Measurements from ENCODE around the gene SLC29A1.

Gene SLC29A1

GRCh38 chr6:44199883-44200282 is 23.5 kb upstream of the SLC29A1 start:
- TF ChIP-seq, protein P1, sequence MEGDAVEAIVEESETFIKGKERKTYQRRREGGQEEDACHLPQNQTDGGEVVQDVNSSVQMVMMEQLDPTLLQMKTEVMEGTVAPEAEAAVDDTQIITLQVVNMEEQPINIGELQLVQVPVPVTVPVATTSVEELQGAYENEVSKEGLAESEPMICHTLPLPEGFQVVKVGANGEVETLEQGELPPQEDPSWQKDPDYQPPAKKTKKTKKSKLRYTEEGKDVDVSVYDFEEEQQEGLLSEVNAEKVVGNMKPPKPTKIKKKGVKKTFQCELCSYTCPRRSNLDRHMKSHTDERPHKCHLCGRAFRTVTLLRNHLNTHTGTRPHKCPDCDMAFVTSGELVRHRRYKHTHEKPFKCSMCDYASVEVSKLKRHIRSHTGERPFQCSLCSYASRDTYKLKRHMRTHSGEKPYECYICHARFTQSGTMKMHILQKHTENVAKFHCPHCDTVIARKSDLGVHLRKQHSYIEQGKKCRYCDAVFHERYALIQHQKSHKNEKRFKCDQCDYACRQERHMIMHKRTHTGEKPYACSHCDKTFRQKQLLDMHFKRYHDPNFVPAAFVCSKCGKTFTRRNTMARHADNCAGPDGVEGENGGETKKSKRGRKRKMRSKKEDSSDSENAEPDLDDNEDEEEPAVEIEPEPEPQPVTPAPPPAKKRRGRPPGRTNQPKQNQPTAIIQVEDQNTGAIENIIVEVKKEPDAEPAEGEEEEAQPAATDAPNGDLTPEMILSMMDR (IDR thresholded peaks at IDR 0.05) = no peak

DNA sequence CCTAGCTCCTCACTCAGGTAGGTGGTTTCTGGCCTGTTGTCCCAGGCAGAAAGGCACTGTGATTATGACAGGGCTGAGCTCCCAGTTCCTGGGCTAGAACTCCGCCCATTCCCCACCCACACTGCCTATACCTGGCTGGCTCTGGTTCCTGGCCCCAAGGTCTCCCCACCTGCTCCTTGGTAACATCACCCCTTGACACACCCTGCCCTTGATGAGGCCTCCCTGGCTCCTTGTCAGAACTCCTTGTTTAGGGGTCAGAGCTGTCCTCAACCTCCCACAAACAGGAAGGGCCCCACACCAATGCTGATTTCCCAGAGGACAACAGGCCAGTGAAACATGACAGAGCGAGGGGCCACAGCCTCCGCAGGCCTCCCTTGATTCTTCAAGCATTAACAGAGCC is 22.2 kb upstream of the SLC29A1 start:
- Histone ChIP-seq H3K36me3 (no peaks in the 10 kb centered on the region), H3K9me3 (no peaks in the 10 kb centered on the region), H3K4me3 (no peak overlapping the region), H3K4me1 (peaks cover 0 to 3% (median 0%) of the 10 kb centered on the region in 4 donors), H3K27ac (no peak overlapping the region), H3K27me3 (no peaks in the 10 kb centered on the region)
- intact Hi-C loops (cut with DNase I; ENCODE audit: low total_unique reads) = no loop called here
- TF ChIP-seq, protein P1 (IDR thresholded peaks at IDR 0.05) = no peak
- no peak for DNase-seq

More at GRCh38 chr6:44199883-44200282, 23.5 kb upstream of the SLC29A1 start:
- Histone ChIP-seq H3K9me3 (no peaks in the 10 kb centered on the region), H3K27me3 (no peaks in the 10 kb centered on the region), H3K27ac (peak overlapping the region in 1 of 2 donors; percentile 61), H3K36me3 (no peaks in the 10 kb centered on the region), H3K4me3 (no peak overlapping the region), H3K4me1 (peaks cover 0 to 3% (median 0%) of the 10 kb centered on the region in 4 donors)
- intact Hi-C loops (cut with DNase I; ENCODE audit: low total_unique reads) = no loop called here
- no peak for DNase-seq

DNA sequence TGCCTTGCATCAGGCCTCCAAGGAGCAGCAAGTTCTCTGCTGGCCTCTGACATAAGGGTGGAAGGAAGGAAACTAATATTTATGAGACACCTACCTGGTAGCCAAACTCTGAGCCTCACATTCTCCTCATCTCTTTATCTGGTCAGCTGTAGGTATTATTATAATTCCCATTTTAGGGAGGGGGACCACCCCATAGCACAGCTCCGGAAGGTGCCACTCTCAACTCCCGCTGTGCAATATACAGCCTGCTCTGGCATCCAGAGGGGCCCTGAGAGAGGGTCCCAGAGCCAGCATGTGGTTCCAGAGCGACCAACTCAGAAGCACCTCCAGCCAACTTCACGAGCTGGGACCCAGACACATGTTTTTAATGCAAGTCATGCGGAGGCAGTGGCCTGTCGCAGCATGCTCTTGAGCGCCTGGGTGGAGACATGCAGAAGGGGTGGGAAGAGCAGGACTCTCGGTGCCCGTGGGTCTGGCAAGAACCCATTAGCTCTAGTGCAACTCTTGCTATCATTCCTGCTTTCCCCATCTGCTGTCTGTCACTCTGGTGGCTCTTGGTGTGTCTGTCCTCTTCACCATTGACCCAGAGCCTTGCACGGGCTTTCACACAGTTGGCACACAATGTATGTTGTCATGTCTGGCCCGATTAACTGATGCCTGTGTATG is 21.6 kb upstream of the SLC29A1 start:
- intact Hi-C loops (cut with DNase I; ENCODE audit: low total_unique reads) = no loop called here
- DNase-seq = no peak
- H3K27me3 ChIP-seq = no peaks in the 10 kb centered on the region
- H3K4me3 ChIP-seq = no peak overlapping the region
- H3K9me3 ChIP-seq = no peaks in the 10 kb centered on the region
- H3K4me1 ChIP-seq = peaks cover 0 to 3% (median 0%) of the 10 kb centered on the region in 4 donors
- H3K36me3 ChIP-seq = no peaks in the 10 kb centered on the region
- TF ChIP-seq, protein P1 (IDR thresholded peaks at IDR 0.05) = no peak
- no peak overlapping the region for H3K27ac ChIP-seq

GRCh38 chr6:44202332-44202971 is 20.9 kb upstream of the SLC29A1 start:
- DNase-seq = no peak
- intact Hi-C loops (cut with DNase I; ENCODE audit: low total_unique reads) = no loop called here
- Histone ChIP-seq H3K27me3 (no peaks in the 10 kb centered on the region), H3K27ac (no peak overlapping the region), H3K4me1 (peaks cover 0 to 3% (median 0%) of the 10 kb centered on the region in 4 donors), H3K36me3 (no peaks in the 10 kb centered on the region), H3K4me3 (no peak overlapping the region), H3K9me3 (no peaks in the 10 kb centered on the region)
- TF ChIP-seq, protein P1 (IDR thresholded peaks at IDR 0.05) = no peak

- no peak for DNase-seq
Measured at GRCh38 chr6:44202972-44203750, 20.2 kb upstream of the SLC29A1 start.

More at GRCh38 chr6:44202972-44203750, 20.2 kb upstream of the SLC29A1 start:
- intact Hi-C loops (cut with DNase I; ENCODE audit: low total_unique reads) = no loop called here
- Histone ChIP-seq H3K4me3 (no peak overlapping the region), H3K27me3 (no peaks in the 10 kb centered on the region), H3K9me3 (no peaks in the 10 kb centered on the region), H3K27ac (no peak overlapping the region), H3K4me1 (peaks cover 0 to 3% (median 0%) of the 10 kb centered on the region in 4 donors), H3K36me3 (no peaks in the 10 kb centered on the region)
- TF ChIP-seq, protein P1 (IDR thresholded peaks at IDR 0.05) = no peak

Measured in tibial artery (tissue), 4 donors.